ENCODE data around the gene MORC2. TPM values are rescaled to one million over a fixed set of nuclear protein-coding genes. Genes with fewer than 3 reads are reported as not detected.

The MORC2 gene
- total RNA-seq, 1 donor from 2014 or later, result 29.5 TPM

DNA sequence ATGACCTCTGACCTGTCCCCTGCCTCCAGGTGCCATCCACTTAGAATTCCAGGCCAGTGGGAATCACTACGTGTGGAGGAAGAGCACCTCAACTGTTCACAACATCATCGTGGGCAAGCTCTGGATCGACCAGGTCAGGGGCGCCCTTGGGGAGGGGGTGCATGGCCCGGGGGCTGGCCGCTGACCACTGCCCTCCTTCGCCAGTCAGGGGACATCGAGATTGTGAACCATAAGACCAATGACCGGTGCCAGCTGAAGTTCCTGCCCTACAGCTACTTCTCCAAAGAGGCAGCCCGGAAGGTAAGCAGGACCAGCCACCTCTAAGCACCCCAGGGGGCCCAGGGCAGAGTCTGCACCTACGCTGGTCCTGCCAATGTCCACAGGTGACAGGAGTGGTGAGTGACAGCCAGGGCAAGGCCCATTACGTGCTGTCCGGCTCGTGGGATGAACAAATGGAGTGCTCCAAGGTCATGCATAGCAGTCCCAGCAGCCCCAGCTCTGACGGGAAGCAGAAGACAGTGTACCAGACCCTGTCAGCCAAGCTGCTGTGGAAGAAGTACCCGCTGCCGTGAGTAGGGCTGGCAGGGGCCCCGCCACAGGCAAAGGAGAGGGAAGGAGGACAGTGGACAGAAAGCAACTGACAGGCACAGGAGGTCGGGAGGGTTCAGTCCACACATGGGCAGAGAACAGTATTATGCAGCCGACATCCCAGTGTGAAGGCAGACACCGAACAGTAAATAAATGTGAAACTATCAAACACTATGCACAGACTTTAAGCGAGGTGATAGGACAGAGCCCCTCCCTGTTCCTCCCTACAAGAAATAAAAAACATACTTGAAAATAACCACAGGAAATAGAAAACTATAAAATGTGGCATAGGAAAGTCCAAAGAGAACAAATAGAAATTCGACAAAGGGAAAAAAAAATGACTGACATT is 74.9 kb downstream of the MORC2 start:
- no peak for ATAC-seq
- DNase-seq (ENCODE audit: low spot score), result no peak
- intact Hi-C loops (cut with DNase I), result no loop called here

DNA sequence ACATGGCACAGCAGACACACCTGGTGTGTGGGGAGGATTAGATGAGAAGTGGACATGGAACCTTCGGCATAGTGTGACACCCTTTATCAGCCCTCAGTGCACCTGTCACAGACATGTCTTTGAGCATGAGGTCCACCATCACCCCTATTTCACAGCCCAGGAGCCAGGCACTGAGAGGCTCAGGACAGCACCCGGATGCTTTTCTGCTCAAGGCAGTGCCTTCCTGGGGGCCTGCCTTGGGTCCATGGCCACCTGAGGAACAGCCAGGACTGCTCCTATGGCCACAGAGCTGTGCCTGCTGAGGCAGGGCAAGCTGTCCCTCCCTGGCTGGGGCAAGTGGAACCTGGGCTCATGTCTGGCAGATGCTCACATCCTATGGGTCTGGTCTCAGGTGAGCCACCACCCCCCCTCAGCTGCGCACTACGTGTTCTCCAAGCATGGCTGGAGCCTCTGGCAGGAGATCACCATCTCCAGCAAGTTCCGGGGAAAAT is 75.8 kb downstream of the MORC2 start:
- DNase-seq (ENCODE audit: low spot score) (no peak), ATAC-seq (no peak)
- intact Hi-C loops (cut with DNase I), result no loop called here

DNA sequence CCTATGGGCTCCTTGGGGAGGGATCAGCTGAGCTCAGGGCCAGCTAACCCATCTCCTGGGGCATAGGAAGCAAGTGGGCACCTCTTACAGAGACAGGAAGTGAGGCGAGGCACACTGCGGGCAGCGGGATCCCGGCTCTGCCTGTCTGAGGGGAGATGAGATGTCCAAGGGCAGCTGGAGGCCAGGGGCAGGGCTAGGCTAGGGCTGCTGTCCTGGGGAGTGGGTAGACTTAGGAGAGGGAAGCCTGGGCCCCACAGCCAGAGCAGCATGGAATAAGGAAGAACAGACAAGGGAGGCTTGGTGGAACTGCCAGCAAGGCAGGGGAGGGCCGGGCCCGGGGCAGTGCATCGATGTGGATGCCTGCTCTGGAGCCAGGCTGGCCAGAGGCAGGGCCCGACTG is 76.3 kb downstream of the MORC2 start:
- intact Hi-C loops (cut with DNase I), result no loop called here
- ATAC-seq (no peak), DNase-seq (ENCODE audit: low spot score) (peak; percentile 33)

DNA sequence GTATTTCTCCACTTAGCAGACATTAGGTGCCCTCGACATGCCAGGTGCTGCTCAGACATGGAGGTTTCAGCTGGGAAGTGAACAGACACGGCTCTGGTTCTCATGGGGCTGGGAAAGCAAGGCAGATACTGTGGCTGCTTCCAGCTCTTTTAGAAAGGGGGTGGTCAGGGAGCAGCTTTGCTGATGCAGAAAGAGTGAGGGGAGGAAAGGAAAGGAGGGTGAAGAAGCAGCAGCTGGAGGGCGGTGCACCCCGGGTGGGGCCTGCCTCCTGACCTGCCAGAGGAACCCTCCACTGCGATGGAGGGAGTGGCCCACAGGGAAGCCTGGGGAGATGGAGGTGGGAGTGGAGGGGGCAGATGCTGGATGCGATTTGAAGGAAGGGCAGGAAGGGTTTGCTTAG is 76.8 kb downstream of the MORC2 start:
- ATAC-seq (no peak), DNase-seq (ENCODE audit: low spot score) (peak; percentile 17)
- intact Hi-C loops (cut with DNase I), result no loop called here

DNA sequence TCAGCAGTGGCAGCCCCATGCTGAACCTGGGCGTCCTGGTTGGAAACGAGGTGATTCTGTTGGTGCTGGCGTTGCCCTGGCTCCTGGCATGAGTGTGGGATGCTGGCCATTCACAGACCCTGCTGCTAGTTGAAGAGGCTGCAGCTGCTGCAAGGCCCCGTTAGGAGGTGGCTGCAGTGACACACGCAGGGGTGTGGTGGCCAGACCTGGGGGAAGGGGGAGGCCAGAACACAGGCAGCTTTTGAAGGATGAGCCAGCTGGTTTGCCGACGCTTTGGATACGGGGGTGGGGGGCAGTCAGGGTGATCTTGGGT is 77.2 kb downstream of the MORC2 start:
- intact Hi-C loops (cut with DNase I), result no loop called here
- ATAC-seq, result no peak
- peak; percentile 42 for DNase-seq (ENCODE audit: low spot score)

DNA sequence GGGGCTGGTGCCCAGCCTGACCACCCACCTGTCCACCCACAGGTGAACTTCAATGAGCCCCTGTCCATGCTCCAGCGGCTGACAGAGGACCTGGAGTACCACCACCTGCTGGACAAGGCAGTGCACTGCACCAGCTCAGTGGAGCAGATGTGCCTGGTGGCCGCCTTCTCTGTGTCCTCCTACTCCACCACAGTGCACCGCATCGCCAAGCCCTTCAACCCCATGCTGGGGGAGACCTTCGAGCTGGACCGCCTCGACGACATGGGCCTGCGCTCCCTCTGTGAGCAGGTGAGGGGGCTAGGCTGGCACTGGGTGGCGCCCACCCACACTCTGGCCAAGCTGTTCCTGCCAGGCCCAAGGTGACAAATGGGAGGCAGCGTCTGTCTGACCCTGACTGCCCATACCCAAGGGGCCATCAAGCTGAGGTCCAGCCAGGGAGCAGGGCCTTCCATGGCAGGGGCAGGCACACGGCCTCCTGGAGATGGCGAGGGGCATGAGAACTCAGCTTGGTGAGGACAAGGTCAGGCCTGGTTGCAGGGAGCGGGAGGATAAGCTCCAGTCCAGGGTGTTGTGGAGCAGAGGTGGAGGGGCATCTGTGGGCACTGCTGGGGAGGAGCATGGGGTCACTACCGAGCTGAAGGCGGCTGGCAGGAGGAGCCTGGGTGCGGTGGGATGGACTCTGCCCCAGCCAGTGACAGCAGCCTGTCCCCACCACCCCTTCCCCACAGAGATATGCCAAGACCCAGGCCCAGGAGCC is 77.7 kb downstream of the MORC2 start:
- DNase-seq (ENCODE audit: low spot score) (peak; percentile 58), ATAC-seq (peak; percentile 28)
- intact Hi-C loops (cut with DNase I), result no loop called here

DNA sequence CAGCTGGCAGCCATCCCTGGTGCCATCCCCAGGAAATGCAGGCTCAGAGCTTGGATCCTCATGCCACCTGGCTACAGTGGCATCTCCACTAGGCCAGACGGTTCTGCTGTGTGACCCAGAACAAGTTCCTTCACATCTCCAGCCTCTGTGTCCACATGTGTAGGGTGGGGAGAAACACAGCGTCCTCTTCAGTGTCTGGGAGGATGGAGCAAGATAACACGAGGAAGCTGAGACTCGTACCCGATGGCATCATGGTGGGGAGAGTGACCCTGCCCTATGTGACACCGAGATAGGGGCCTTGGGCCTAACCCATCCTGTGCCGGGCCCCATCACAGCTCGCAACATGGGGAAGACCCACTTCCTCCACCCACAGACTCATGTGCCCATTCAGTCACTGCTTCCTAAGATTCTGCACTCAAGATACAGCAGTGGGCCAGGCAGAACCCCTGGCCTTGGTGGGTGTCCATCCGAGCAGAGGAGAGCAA is 78.5 kb downstream of the MORC2 start:
- intact Hi-C loops (cut with DNase I), result no loop called here
- no peak for ATAC-seq
- peak; percentile 40 for DNase-seq (ENCODE audit: low spot score)

DNA sequence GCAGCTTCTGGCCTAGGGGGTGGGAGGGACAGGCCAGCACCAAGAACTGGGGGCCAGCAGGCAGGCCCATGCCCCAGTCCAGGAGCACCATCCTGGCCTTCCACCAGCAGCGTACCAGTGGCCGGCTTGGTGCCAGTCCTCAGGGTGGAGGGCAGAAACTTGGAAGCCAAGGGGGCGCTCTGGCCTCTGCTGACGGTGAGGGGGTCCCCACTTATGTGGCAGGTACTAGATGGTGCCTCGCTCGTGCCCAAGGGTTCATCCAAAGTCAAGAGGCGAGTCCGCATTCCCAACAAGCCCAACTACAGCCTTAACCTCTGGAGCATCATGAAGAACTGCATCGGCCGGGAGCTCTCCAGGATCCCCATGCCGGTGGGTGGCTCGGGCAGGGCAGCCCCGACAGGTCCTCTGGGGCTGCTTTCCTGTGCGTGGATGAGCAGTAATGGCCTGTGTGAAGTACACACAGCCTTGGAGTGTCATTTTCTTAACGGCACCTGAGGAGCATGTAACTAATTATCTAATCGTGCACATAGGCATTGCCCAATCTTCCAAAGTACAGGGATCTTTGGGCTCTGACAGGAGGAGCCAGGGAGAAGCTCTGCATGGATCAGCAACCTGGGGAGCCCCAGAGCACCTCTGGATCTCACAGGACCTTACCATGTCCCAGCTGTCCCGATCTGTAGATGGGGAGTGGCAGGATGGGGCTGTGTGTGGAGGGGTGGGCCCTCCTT is 79.1 kb downstream of the MORC2 start:
- DNase-seq (ENCODE audit: low spot score), result peak; percentile 46
- intact Hi-C loops (cut with DNase I), result no loop called here
- ATAC-seq, result no peak

DNA sequence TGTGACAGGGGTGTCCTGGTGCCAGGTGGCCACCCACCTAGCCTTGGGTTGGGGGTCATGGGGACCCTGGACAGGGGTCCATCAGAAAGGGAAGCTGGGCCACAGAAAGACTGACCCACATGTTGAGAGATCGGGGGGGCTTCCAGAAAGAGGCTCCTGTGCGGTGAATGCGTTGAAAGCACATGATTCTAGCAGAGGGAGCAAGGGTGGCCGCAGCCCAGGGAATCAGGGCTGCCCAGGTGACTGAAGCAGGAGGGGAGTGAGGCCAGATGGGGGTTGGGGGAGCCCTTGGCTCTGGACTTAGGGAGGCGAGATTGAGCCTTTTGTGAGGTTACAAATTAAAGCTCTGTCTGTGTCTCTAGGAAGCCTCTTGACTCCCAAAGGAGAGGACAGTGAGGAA is 80.7 kb downstream of the MORC2 start:
- DNase-seq (ENCODE audit: low spot score) (peak; percentile 18), ATAC-seq (no peak)
- intact Hi-C loops (cut with DNase I), result no loop called here

DNA sequence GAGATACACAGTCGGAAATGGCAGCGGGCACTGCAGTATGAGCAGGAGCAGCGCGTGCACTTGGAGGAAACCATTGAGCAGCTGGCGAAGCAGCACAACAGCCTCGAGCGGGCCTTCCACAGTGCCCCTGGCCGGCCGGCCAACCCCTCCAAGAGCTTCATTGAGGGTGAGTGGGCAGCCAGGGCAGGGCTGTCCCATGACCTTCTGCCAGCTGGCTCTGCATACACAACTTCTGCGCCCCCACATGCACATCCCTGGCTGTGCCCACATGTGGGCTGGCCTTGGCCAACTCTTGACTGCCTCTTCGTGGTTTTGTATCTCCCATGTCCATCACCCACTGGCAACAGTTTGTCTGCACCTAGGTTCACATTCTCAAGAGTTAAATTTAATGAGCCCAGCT is 81.1 kb downstream of the MORC2 start:
- intact Hi-C loops (cut with DNase I), result no loop called here
- DNase-seq (ENCODE audit: low spot score) (peak; percentile 48), ATAC-seq (no peak)

DNA sequence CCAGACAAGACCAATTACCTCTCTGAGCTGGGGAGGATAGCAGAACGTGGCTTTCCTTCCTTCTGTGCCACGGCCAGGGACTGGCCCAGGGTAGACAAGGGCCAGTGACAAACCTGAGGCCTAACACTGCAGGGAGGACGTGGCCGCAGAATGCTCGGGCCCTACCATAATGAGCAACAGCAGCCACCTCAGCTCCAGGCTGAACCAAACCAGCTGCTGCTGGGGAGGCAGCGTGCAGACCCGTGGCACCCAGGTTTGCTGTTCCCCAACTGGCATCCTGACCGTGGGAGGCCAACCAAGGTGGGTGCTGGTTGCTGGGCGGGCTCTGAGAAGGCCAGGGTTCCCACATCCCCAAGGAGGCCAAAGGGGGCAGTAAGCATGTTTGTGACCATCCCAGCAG is 83.0 kb downstream of the MORC2 start:
- intact Hi-C loops (cut with DNase I), result no loop called here
- ATAC-seq (no peak), DNase-seq (ENCODE audit: low spot score) (no peak)

DNA sequence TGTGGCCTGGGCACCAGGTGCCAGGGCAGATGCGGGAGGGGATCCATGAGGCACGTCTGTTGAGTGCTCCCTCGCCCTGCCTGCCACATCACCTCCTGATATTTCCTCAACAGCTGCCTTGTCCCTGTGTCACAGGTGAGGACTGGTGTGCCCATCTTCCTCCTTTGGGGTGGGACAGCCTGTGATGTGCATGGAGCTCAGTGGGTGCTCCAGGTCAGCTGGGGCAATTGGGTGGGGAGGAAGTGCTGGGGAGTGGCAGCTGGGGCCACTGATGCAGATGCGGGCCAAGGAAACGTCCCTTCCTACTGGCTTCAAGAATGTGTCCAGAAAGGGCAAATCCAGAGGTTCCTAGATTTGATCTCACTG is 83.6 kb downstream of the MORC2 start:
- intact Hi-C loops (cut with DNase I), result no loop called here
- no peak for DNase-seq (ENCODE audit: low spot score)
- no peak for ATAC-seq

DNA sequence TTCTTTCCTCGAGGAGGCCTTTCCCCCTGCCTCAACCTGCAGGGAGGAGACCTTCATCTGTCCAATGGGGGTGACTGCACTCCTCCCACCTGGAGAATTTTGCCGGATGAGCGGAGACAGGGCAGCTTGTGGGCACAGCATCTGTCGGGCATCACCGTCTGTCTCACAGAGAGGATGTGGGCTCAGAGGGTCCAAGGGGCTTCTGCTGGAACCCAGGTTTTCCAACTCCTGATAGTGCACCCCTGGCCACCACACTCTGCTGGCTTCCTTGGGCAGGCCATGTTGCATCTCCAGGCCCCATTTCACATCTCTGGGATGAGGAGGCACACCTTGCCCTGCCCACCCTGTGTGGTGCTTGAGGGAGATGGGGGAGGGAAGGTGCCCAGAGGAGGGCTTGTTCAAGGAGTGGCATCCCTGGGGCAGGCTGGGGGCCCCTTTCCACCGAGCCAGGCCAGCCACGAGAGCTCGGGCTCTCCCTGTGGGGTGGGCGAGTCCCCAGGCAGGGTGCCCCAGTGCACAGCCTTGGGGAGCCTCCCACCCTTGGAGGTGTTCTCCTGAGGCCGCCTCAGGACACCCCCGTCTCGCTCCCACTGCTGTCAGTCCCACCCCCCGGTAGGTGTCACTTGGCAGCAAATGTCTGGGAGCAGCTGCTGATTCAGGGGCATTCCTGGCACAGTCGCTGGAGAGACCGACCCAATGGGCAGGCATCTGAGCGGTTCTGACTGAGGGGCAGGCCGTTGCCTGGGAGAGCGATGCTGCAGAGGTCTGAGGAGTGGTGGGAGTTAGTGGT is 84.2 kb downstream of the MORC2 start:
- ATAC-seq (no peak), DNase-seq (ENCODE audit: low spot score) (no peak)
- intact Hi-C loops (cut with DNase I), result no loop called here

DNA sequence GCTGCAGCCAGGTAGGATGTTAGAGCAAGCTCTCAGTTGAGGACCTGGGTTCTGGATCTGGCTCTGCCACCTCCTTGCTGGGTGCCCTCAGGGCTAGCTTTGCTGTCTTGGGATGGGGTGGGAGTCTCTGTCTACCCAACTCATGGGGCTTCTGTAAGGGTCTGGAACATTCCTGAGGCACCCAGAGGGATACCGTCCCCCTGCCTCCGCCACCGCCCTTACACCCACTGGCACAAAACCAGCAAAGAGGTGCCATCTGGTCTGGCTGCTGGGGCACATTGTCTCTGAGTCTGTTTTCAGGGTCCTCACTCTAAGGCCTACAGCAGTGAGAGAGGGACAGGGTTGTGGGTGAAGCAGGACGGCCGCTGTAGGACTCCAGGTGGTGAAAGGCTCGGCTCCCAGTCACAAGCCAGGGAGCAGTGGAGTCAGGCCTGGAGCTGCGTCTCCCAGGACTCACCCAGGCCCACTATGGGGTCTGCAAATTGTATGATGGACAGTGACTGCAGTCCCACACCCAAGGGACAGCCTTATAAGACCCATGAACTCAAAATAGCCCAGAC is 84.9 kb downstream of the MORC2 start:
- no peak for ATAC-seq
- no peak for DNase-seq (ENCODE audit: low spot score)
- intact Hi-C loops (cut with DNase I), result no loop called here

DNA sequence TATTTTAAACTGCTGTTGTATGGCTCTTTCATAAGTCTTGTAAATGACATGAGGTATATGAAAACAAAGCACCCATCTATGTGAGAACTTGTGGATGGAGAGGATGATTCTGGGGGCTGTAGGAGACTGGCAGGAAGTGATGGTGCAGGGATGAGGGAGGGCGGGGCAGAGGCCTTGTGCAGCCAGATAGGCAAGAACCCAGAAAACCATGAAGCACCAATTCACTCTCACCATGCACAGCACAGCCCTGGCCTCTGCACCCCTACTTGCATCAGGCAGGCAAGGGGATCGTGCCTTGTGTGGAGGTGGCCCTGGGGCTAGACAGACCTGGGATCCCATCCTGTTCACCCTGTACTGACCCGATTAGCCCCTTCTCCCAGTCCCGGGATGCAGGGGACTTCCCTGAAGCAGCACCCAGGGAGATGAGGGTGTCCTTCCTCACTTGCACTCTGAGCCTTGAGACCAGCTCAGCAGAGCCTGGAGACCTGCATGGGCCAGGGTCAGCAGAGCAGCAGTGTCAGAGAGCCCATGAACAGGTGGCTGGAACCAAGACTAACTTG is 85.5 kb downstream of the MORC2 start:
- intact Hi-C loops (cut with DNase I), result no loop called here
- ATAC-seq (no peak), DNase-seq (ENCODE audit: low spot score) (no peak)

DNA sequence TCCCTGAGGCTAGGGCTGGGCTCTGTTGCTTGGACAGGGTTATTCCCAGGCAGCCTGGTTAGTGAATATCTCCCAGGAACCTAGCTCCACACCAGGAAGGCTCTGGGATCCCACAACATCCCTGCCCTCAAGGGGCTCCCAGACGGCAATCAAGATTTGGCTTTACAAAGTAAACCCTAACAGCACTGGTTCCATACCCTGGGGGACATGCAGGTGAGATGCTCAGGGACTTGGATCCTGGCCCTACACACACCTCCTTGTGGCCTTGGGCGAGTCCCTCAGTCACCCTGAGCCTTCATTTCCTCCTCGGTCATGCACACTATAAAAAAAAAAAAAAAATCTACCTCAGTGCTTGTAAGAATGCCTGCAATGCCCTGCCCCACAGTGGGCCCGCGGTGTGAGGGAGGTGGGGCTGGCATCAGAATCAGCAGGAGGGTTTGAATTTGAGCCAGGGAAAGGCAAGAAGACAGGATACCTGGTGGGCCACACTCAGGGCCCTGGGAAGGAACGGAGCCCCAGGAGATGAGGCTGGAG is 86.3 kb downstream of the MORC2 start:
- ATAC-seq, result no peak
- intact Hi-C loops (cut with DNase I), result no loop called here
- no peak for DNase-seq (ENCODE audit: low spot score)

DNA sequence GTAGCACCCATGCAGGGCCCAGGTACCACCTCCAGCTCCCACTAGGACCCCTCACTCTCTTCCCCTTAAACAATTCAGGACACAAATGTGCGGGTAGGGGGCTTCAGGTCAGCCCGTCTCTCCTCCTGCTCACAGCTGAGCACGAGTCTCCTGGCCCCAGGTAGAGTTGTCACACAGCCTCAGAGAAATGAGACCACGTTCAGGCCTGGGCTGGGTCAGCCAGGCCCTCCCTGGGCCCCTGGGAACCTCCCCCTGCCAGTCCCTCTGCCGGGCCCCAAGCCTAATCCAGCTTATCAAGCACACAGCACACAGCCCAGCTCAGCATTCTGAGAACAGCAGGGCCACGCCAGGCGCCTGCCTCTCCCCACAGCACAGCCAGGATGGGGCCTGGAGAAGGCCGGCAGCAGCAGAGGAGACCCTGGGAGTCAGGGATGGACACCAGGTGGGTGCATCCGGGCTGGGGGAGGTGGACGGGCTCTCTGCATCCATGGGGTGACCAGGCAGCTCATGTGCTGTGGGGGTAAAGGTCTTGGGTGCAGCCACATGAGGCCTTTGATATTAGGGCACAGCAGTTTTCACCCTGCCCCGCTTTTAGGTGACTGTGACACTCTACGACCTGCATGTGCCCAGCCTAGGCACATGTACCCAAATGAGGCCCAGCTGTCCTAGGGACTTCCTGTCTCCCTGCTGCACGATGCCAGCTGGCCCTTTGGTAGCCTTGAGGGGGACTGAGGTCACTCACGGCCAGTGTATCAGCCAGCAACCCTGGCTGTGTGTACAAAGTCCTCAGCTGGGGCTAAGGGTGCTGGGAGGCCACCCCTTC is 87.0 kb downstream of the MORC2 start:
- intact Hi-C loops (cut with DNase I), result no loop called here
- DNase-seq (ENCODE audit: low spot score), result no peak
- ATAC-seq, result no peak
